Aorta (tissue), 5 donors: ENCODE results near the gene DIAPH1. TPM values are rescaled to one million over a fixed set of nuclear protein-coding genes. Genes with fewer than 3 reads are reported as not detected.

Source experiments
- ATAC-seq: fragments of 200-7000 bp; cut with Tn5 transposase; one replicate; pipeline ENCODE4 v1.9.1; 2022; ENCODE audit warnings: moderate library complexity; ENCODE audit not compliant: low FRiP score
- DNase-seq, 2 donors: peaks; one replicate each; pipeline ENCODE4 v3.0.0-alpha.2; 2020
- H3K27ac ChIP-seq, 2 donors: one replicate each; pipeline ENCODE4 v1.5.1; 2013; ENCODE audit warnings: low read length in 2 of 2, mild to moderate bottlenecking in 2 of 2, moderate library complexity in 2 of 2, control low read depth in 1 of 2, inconsistent platforms in 1 of 2, low read depth in 1 of 2
- H3K27me3 ChIP-seq, 2 donors: one replicate each; pipeline ENCODE4 v1.6.1; 2013; ENCODE audit warnings: control low read depth in 1 of 2, low read length in 1 of 2, mild to moderate bottlenecking in 1 of 2, moderate library complexity in 1 of 2; ENCODE audit not compliant: insufficient read depth in 2 of 2, control insufficient read depth in 1 of 2
- H3K36me3 ChIP-seq, 2 donors: one replicate each; pipeline ENCODE4 v1.6.1; 2013; ENCODE audit warnings: control low read depth in 1 of 2, low read length in 1 of 2, mild to moderate bottlenecking in 1 of 2; ENCODE audit not compliant: insufficient read depth in 2 of 2, control insufficient read depth in 1 of 2
- H3K4me1 ChIP-seq, 2 donors: one replicate each; pipeline ENCODE4 v1.6.1; 2013; ENCODE audit warnings: low read length in 2 of 2, control low read depth in 1 of 2, mild to moderate bottlenecking in 1 of 2, moderate library complexity in 1 of 2; ENCODE audit not compliant: insufficient read depth in 2 of 2, control insufficient read depth in 1 of 2
- H3K4me3 ChIP-seq, 2 donors: one replicate each; pipeline ENCODE4 v1.5.1; 2013; ENCODE audit warnings: low read length in 2 of 2, control low read depth in 1 of 2, mild to moderate bottlenecking in 1 of 2
- H3K9me3 ChIP-seq: one replicate; pipeline ENCODE4 v1.6.1; 2013; ENCODE audit warnings: mild to moderate bottlenecking, low read length; ENCODE audit not compliant: control insufficient read depth
- WGBS, 2 donors: extraction: QIAGEN DNeasy Blood & Tissue Kit; methylation state at CpG; one replicate each; pipeline ENCODE4 v1.1.7; 2013; 5-methylcytosine and 5-hydroxymethylcytosine counted together
- intact Hi-C, 2 donors: fragments of 100-400 bp; cut with DNase I; formaldehyde crosslinking; loops; one replicate each; pipeline versions ENCODE4 v1.14.2 to v1.15.0; 2022
- polyA plus RNA-seq, 2 donors: library from polyadenylated mRNA; stranded (reverse); fragments of 200-250 nt; gene quantifications; one replicate each; pipeline ENCODE4 v1.2.3, GENCODE V29; 2013
- total RNA-seq, 2 donors: library from RNA; stranded (reverse); fragmentation: NEBNext Ultra II Directional; extraction: Animal tissue kit (Norgen Biotek cat#: 25700); gene quantifications; one replicate each; pipeline ENCODE4 v1.2.1, GENCODE V29; 2021
- donor health status: healthy with polysubstance abuse.
- donor health status: Bipolar disorder and iron deficiency.
- donor health status: DM: no; HTN: no; CAD: no.
- donor health status: DM: no; HTN: no; CAD: no.
- donor health status: DM: yes; HTN: yes; CAD: no.

DIAPH1 gene
- total and polyA plus RNA-seq, 4 donors, result 30.8 to 125 (median 68.8) TPM

GRCh38 chr5:141493500-141494422 is 125.0 kb downstream of the DIAPH1 start:
- Histone ChIP-seq H3K36me3 (no peaks in the 10 kb centered on the region), H3K4me1 (no peaks in the 10 kb centered on the region), H3K9me3 (no peaks in the 10 kb centered on the region), H3K27ac (no peak overlapping the region), H3K4me3 (no peak overlapping the region), H3K27me3 (no peaks in the 10 kb centered on the region)
- WGBS, 2 donors, result 42 to 45% methylated on average over 10 of the region's 10 CpGs
- intact Hi-C loops, result no loop called here
- no peak for DNase-seq
- ATAC-seq, result no peak

- ATAC-seq (no peak), DNase-seq (peak in 1 of 2 donors; percentile 50)
- Histone ChIP-seq H3K27me3 (no peaks in the 10 kb centered on the region), H3K4me1 (no peaks in the 10 kb centered on the region), H3K9me3 (no peaks in the 10 kb centered on the region), H3K27ac (no peak overlapping the region), H3K36me3 (no peaks in the 10 kb centered on the region), H3K4me3 (no peak overlapping the region)
- WGBS, 2 donors, result 77% methylated on average over 67 to 68 of the region's 68 CpGs
- intact Hi-C loops, result no loop called here
Measured at GRCh38 chr5:141492168-141492885, 126.5 kb downstream of the DIAPH1 start.

GRCh38 chr5:141491323-141492167 is 127.3 kb downstream of the DIAPH1 start:
- intact Hi-C loops, result no loop called here
- 74 to 79% methylated on average over 64 to 66 of the region's 66 CpGs for WGBS, 2 donors
- no peak overlapping the region for H3K4me3 ChIP-seq
- no peaks in the 10 kb centered on the region for H3K36me3 ChIP-seq
- H3K27ac ChIP-seq, result no peak overlapping the region
- no peaks in the 10 kb centered on the region for H3K27me3 ChIP-seq
- no peaks in the 10 kb centered on the region for H3K4me1 ChIP-seq
- no peaks in the 10 kb centered on the region for H3K9me3 ChIP-seq
- ATAC-seq, result no peak
- no peak for DNase-seq

- no peaks in the 10 kb centered on the region for H3K36me3 ChIP-seq
- 88 to 89% methylated on average over 13 of the region's 13 CpGs for WGBS, 2 donors
Measured at GRCh38 chr5:141490771-141491170, 128.0 kb downstream of the DIAPH1 start.

GRCh38 chr5:141490271-141490670 is 128.5 kb downstream of the DIAPH1 start:
- intact Hi-C loops, result no loop called here
- ATAC-seq, result no peak
- Histone ChIP-seq H3K36me3 (no peaks in the 10 kb centered on the region), H3K4me1 (no peaks in the 10 kb centered on the region), H3K4me3 (no peak overlapping the region), H3K27me3 (no peaks in the 10 kb centered on the region), H3K9me3 (no peaks in the 10 kb centered on the region), H3K27ac (no peak overlapping the region)
- WGBS, 2 donors, result 92 to 95% methylated on average over 10 of the region's 10 CpGs
- DNase-seq, result no peak

More at GRCh38 chr5:141490771-141491170, 128.0 kb downstream of the DIAPH1 start:
- Histone ChIP-seq H3K27ac (no peak overlapping the region), H3K4me1 (no peaks in the 10 kb centered on the region), H3K27me3 (no peaks in the 10 kb centered on the region), H3K4me3 (no peak overlapping the region), H3K9me3 (no peaks in the 10 kb centered on the region)
- no peak for DNase-seq
- ATAC-seq, result no peak
- intact Hi-C loops, result no loop called here

GRCh38 chr5:141489841-141490240 is 129.0 kb downstream of the DIAPH1 start:
- DNase-seq (no peak), ATAC-seq (no peak)
- intact Hi-C loops, result no loop called here
- no peaks in the 10 kb centered on the region for H3K4me1 ChIP-seq
- no peaks in the 10 kb centered on the region for H3K9me3 ChIP-seq
- H3K27me3 ChIP-seq, result no peaks in the 10 kb centered on the region
- no peak overlapping the region for H3K4me3 ChIP-seq
- 88 to 92% methylated on average over 10 of the region's 10 CpGs for WGBS, 2 donors
- no peak overlapping the region for H3K27ac ChIP-seq
- no peaks in the 10 kb centered on the region for H3K36me3 ChIP-seq

- Histone ChIP-seq H3K4me3 (no peak within 1 kb of the TSS), H3K36me3 (no peaks in the 10 kb centered on the region), H3K4me1 (peaks cover 0 to 6% of the 10 kb centered on the region in 2 donors), H3K27me3 (no peaks in the 10 kb centered on the region), H3K27ac (no peak within 1 kb of the TSS), H3K9me3 (no peaks in the 10 kb centered on the region)
- no peak for ATAC-seq
- intact Hi-C loops, result no loop called here
- peak in 1 of 2 donors; percentile 59 for DNase-seq
- 40 to 48% methylated on average over 14 of the region's 14 CpGs for WGBS, 2 donors
Measured at GRCh38 chr5:141488591-141489561, 129.9 kb downstream of the DIAPH1 start, which contains the start of gene PCDHGC5. Gene PCDHGC5 (plus strand): TSS chr5:141489081. CDS start chr5:141489241, 160 bp downstream.
